HEK293 (cell line): ENCODE measurements around the gene CLDN17.

ENCODE experiments used
- CTCF ChIP-seq: fragments of 450-650 bp; formaldehyde crosslinking; IDR thresholded peaks from 2 replicates; pipeline ENCODE4 v1.5.1; 2016; ENCODE audit warnings: missing biosample characterization, missing genetic modification characterization
- PATZ1 ChIP-seq: fragments of 450-650 bp; formaldehyde crosslinking; IDR thresholded peaks from 2 replicates; pipeline ENCODE4 v1.5.1; 2016; ENCODE audit warnings: missing biosample characterization, missing genetic modification characterization
- RBAK ChIP-seq: fragments of 450-650 bp; formaldehyde crosslinking; IDR thresholded peaks from 2 replicates; pipeline ENCODE4 v1.5.1; 2016; ENCODE audit warnings: missing biosample characterization, missing genetic modification characterization
- TCF7L2 ChIP-seq: IDR thresholded peaks from 2 replicates; pipeline ENCODE4 v1.6.1; 2011; ENCODE audit warnings: low read depth, mild to moderate bottlenecking, inconsistent platforms, low read length, moderate library complexity, borderline replicate concordance
- YY1 ChIP-seq: fragments of 450-650 bp; formaldehyde crosslinking; IDR thresholded peaks from 2 replicates; pipeline ENCODE4 v1.5.1; 2018; ENCODE audit warnings: missing biosample characterization, missing genetic modification characterization
- ZNF146 ChIP-seq: fragments of 450-650 bp; formaldehyde crosslinking; IDR thresholded peaks from 2 replicates; pipeline ENCODE4 v1.5.1; 2016; ENCODE audit warnings: missing biosample characterization, missing genetic modification characterization
- ZNF202 ChIP-seq: fragments of 450-650 bp; formaldehyde crosslinking; IDR thresholded peaks from 2 replicates; pipeline ENCODE4 v1.5.1; 2016; ENCODE audit warnings: missing biosample characterization, missing genetic modification characterization, borderline replicate concordance
- ZNF292 ChIP-seq: fragments of 450-650 bp; formaldehyde crosslinking; IDR thresholded peaks from 2 replicates; pipeline ENCODE4 v1.5.1; 2016; ENCODE audit warnings: low read depth, missing biosample characterization, missing genetic modification characterization, borderline replicate concordance
- TF ChIP-seq, protein P1 (sequence below): fragments of 450-650 bp; formaldehyde crosslinking; IDR thresholded peaks from 2 replicates; pipeline ENCODE4 v1.5.1; 2016; ENCODE audit warnings: missing biosample characterization, missing genetic modification characterization, low read depth
- TF ChIP-seq, protein P2 (sequence below): fragments of 450-650 bp; formaldehyde crosslinking; IDR thresholded peaks from 2 replicates; pipeline ENCODE4 v1.5.1; 2016; ENCODE audit warnings: missing biosample characterization, missing genetic modification characterization

GRCh38 chr21:30126576-30126975, 40.0 kb downstream of the CLDN17 start:
- TF ChIP-seq ZNF202 (no peak), PATZ1 (tag by site-specific recombination) (no peak), CTCF (tag by site-specific recombination) (no peak), TCF7L2 (no peak), ZNF292 (tag by site-specific recombination) (no peak), YY1 (tag by site-specific recombination) (no peak), ZNF146 (no peak), RBAK (no peak)
- TF ChIP-seq, protein P1, sequence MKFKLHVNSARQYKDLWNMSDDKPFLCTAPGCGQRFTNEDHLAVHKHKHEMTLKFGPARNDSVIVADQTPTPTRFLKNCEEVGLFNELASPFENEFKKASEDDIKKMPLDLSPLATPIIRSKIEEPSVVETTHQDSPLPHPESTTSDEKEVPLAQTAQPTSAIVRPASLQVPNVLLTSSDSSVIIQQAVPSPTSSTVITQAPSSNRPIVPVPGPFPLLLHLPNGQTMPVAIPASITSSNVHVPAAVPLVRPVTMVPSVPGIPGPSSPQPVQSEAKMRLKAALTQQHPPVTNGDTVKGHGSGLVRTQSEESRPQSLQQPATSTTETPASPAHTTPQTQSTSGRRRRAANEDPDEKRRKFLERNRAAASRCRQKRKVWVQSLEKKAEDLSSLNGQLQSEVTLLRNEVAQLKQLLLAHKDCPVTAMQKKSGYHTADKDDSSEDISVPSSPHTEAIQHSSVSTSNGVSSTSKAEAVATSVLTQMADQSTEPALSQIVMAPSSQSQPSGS (tag by site-specific recombination) = no peak
- TF ChIP-seq, protein P2, sequence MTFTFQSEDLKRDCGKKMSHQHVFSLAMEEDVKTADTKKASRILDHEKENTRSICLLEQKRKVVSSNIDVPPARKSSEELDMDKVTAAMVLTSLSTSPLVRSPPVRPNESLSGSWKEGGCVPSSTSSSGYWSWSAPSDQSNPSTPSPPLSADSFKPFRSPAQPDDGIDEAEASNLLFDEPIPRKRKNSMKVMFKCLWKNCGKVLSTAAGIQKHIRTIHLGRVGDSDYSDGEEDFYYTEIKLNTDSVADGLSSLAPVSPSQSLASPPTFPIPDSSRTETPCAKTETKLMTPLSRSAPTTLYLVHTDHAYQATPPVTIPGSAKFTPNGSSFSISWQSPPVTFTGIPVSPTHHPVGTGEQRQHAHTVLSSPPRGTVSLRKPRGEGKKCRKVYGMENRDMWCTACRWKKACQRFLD (tag by site-specific recombination) = no peak
